NCI-H2081 treated with DMSO at 0.1 percent for 48 hours (cell line): ENCODE results near the gene MLXIP.

Experiments used
- DNase-seq: peaks from one replicate; lab custom pipeline; 2025; lab: John Stamatoyannopoulos, UW

The MLXIP gene

GRCh38 chr12:122079033-122079531 is 526 bp downstream of the MLXIP start:
- DNase-seq = no peak

- no peak for DNase-seq
These were observed 1.1 kb downstream of the MLXIP start for GRCh38 chr12:122079532-122080081.

GRCh38 chr12:122080149-122081082 is 1.9 kb downstream of the MLXIP start:
- DNase-seq = no peak

- DNase-seq = no peak
These were observed 2.6 kb downstream of the MLXIP start for GRCh38 chr12:122081083-122081696.

- no peak for DNase-seq
These were observed 3.2 kb downstream of the MLXIP start for GRCh38 chr12:122081697-122082221.

GRCh38 chr12:122082621-122083356 is 4.2 kb downstream of the MLXIP start:
- no peak for DNase-seq

GRCh38 chr12:122084857-122085405 is 6.4 kb downstream of the MLXIP start:
- no peak for DNase-seq

GRCh38 chr12:122085591-122085990 is 7.0 kb downstream of the MLXIP start:
- no peak for DNase-seq

- no peak for DNase-seq
These were observed 7.6 kb downstream of the MLXIP start for GRCh38 chr12:122086116-122086515.

- no peak for DNase-seq
These were observed 8.2 kb downstream of the MLXIP start for GRCh38 chr12:122086641-122087285.

- DNase-seq = no peak
These were observed 9.0 kb downstream of the MLXIP start for GRCh38 chr12:122087431-122088178.

GRCh38 chr12:122088179-122088810 is 9.7 kb downstream of the MLXIP start:
- no peak for DNase-seq

GRCh38 chr12:122089077-122089476 is 10.5 kb downstream of the MLXIP start:
- DNase-seq = no peak

- DNase-seq = no peak
These were observed 12.4 kb downstream of the MLXIP start for GRCh38 chr12:122090759-122091515.

GRCh38 chr12:122093098-122093883 is 14.7 kb downstream of the MLXIP start:
- DNase-seq = no peak

GRCh38 chr12:122094137-122094734 is 15.7 kb downstream of the MLXIP start:
- DNase-seq = no peak

- no peak for DNase-seq
These were observed 16.4 kb downstream of the MLXIP start for GRCh38 chr12:122094735-122095631.
